ENCODE results near the gene CGREF1. TPM values are rescaled to one million over a fixed set of nuclear protein-coding genes. Genes with fewer than 3 reads are reported as not detected.
A peak's percentile ranks its signal among the peaks of the same experiment; 100 is the strongest.
"Not testable (repeated sequence)": the region's sequence is repeated elsewhere in the genome, so short reads cannot be mapped to it uniquely, and the experiment has no call there.

The CGREF1 gene
- total RNA-seq, 1 donor: under 0.01 TPM

DNA sequence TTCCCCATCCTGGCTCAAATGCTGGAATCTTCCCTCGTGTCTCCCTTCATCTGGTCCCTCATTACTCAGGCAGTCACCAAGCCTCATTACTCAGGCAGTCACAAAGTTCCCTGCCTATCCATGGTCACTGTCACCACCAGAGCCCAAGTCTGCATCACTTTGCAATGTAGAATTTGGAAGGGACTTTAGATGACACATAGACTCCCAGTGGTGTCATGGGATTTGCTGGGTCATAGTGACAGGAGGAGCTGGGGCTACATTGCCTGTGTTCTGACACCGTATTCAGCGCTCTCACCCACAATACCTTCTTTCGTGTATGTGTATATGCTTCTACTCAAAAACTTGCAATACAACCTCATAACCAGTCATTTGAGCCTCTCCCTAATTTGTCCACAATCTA is 42.6 kb downstream of the CGREF1 start:
- no peak for DNase-seq (ENCODE audit: low read depth)
- TF ChIP-seq, protein P1, sequence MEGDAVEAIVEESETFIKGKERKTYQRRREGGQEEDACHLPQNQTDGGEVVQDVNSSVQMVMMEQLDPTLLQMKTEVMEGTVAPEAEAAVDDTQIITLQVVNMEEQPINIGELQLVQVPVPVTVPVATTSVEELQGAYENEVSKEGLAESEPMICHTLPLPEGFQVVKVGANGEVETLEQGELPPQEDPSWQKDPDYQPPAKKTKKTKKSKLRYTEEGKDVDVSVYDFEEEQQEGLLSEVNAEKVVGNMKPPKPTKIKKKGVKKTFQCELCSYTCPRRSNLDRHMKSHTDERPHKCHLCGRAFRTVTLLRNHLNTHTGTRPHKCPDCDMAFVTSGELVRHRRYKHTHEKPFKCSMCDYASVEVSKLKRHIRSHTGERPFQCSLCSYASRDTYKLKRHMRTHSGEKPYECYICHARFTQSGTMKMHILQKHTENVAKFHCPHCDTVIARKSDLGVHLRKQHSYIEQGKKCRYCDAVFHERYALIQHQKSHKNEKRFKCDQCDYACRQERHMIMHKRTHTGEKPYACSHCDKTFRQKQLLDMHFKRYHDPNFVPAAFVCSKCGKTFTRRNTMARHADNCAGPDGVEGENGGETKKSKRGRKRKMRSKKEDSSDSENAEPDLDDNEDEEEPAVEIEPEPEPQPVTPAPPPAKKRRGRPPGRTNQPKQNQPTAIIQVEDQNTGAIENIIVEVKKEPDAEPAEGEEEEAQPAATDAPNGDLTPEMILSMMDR (IDR thresholded peaks at IDR 0.05; ENCODE audit: insufficient read depth, low read depth, low read length): no peak
- no peak overlapping the region for H3K4me3 ChIP-seq (ENCODE audit: low read depth, low read length)

GRCh38 chr2:27075566-27075871 is 43.4 kb downstream of the CGREF1 start:
- H3K4me3 ChIP-seq (ENCODE audit: low read depth, low read length); DNase-seq (ENCODE audit: low read depth): not testable (repeated sequence)

GRCh38 chr2:27074738-27075565 is 44.0 kb downstream of the CGREF1 start:
- no peak overlapping the region for H3K4me3 ChIP-seq (ENCODE audit: low read depth, low read length)
- TF ChIP-seq, protein P1 (IDR thresholded peaks at IDR 0.05; ENCODE audit: insufficient read depth, low read depth, low read length): no peak
- DNase-seq (ENCODE audit: low read depth): peak; percentile 73

GRCh38 chr2:27073782-27074181 is 45.1 kb downstream of the CGREF1 start:
- no peak overlapping the region for H3K4me3 ChIP-seq (ENCODE audit: low read depth, low read length)
- DNase-seq (ENCODE audit: low read depth): no peak
- TF ChIP-seq, protein P1 (IDR thresholded peaks at IDR 0.05; ENCODE audit: insufficient read depth, low read depth, low read length): no peak

- H3K4me3 ChIP-seq (ENCODE audit: low read depth, low read length): no peak overlapping the region
- TF ChIP-seq, protein P1 (IDR thresholded peaks at IDR 0.05; ENCODE audit: insufficient read depth, low read depth, low read length): no peak
- no peak for DNase-seq (ENCODE audit: low read depth)
Measured at GRCh38 chr2:27072920-27073319, 46.0 kb downstream of the CGREF1 start.

- TF ChIP-seq, protein P1 (IDR thresholded peaks at IDR 0.05; ENCODE audit: insufficient read depth, low read depth, low read length): no peak
- peak; percentile 92 for DNase-seq (ENCODE audit: low read depth)
Measured at GRCh38 chr2:27071990-27072830, 46.7 kb downstream of the CGREF1 start.

DNA sequence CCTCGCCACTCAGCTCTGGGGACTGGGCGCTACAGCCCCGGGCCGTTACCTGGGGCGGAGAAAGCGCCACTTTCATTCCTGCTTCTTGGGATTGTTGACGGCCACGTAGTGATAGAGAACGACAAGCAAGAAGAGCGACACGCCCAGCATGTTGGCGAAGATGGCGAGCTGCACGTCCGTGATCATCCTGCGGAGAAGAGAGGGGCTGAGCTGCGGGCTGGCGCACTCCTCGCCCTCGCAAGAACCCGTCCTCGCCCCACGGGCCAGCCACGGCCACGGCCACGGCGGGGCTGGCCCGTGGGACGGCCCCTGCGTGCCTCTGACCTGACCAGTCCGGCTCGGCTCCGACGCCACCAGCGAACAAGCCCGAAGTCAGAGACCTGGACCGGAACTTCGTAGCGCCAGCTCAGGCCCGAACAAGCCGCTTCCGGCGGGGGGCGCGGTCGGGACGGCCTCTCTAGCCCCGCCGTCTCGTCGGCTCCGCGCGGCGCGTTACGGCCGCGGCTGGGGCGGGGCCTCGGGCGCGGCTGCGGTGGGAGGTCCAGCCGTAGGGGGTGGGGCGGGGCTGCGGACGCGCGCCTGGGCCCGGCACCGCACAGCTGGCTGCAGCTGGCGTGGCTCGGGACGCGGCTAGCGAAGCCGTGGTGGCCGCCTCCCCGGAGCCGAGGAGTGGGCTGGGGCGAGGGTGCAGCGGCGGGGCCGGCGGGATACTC is 47.5 kb downstream of the CGREF1 start, which contains the start of gene OST4:
OST4 (minus strand) TSS at position 378 of the 713 bp plus-strand sequence.
- H3K4me3 ChIP-seq (ENCODE audit: low read depth, low read length): peak within 1 kb of the TSS; percentile 93
- TF ChIP-seq, protein P1 (IDR thresholded peaks at IDR 0.05; ENCODE audit: insufficient read depth, low read depth, low read length): no peak
- DNase-seq (ENCODE audit: low read depth): peak; percentile 94

More at GRCh38 chr2:27071990-27072830, 46.7 kb downstream of the CGREF1 start:
- H3K4me3 ChIP-seq (ENCODE audit: low read depth, low read length): peak overlapping the region; percentile 62

All from fibroblast of villous mesenchyme (primary cell).